GM11168 (cell line): ENCODE measurements around the gene TNS1.
"Not testable (repeated sequence)": the region's sequence is repeated elsewhere in the genome, so short reads cannot be mapped to it uniquely, and the experiment has no call there.

ENCODE experiments used
- in situ Hi-C: fragments of 300-500 bp; cut with MboI; formaldehyde crosslinking; loops from one replicate; pipeline ENCODE4 v1.12.0; 2022; ENCODE audit warnings: low sequenced_read_pairs; ENCODE audit not compliant: unreplicated experiment

TNS1 gene

GRCh38 chr2:218002845-218003180, at the start of gene TNS1:
TSS of gene TNS1 (minus strand) at chr2:218002995. CDS start at chr2:218002872, 123 bp downstream.
- in situ Hi-C loops, result no loop called here

DNA sequence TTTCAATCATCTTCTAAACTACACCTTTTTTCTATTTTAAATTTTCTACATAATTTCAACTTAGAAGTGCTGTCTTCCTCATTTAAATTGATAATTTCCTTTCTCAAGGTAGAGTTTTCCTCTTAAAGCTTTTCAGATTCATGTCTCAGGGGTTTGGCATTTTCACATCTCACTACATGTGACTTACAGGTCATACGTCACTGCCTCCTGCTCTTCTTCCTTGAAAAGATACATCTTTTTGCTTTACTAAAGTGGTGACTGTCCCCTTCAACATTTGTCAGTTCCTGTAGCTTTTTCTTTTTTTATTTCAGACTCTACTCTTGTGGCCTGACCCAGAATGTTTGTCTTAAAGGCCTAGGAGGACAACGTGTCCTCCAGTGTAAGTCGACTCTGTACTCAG, 49.1 kb upstream of the TNS1 start:
- in situ Hi-C loops, result no loop called here

GRCh38 chr2:218047536-218048225, 44.9 kb upstream of the TNS1 start:
- in situ Hi-C loops, result no loop called here

- in situ Hi-C loops, result no loop called here
These were observed 43.4 kb upstream of the TNS1 start for GRCh38 chr2:218046238-218046637.

- in situ Hi-C loops, result not testable (repeated sequence)
These were observed 41.8 kb upstream of the TNS1 start for GRCh38 chr2:218044599-218044998.

DNA sequence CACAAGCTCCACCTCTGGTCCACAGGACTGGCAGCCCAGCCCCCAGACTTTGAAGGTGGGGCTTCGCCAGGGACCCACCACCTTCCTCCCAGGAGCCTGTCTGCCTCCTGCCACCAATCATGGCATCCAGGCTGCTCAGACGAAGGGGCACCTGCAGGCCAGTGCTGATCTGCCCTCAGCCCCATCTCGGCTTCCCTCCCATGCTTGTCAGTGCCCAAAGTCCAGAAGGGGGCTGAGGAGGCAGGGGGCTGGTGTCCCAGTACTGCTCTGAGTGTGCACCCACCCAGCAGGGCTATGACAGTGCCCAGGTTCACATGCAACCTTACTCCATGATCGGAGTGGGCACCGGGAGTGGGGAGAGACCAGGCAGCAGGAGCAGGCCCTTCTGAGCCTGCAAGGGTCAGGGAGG, 40.9 kb upstream of the TNS1 start:
- in situ Hi-C loops, result no loop called here

- in situ Hi-C loops, result no loop called here
These were observed 40.3 kb upstream of the TNS1 start for GRCh38 chr2:218043100-218043499.

GRCh38 chr2:218041302-218042168, 38.7 kb upstream of the TNS1 start:
- in situ Hi-C loops, result no loop called here

DNA sequence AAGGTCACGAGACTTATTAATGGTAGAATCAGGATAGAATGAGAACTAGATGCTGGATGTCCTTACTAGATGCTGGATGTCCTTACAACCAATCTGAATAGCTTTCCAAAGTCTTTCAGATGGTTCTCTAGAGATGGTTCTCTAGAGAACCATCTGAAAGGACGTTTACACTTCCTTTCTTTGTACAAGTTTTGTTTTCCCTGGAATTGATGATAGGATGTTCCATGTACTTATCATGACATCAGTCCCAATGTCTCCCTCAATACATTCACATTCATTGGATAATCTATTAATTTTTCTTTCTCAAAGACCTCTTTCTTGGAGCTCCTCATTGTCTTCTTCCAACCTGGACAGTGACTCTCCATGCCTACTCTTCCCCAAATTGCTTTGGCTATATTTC, 38.1 kb upstream of the TNS1 start:
- in situ Hi-C loops, result no loop called here

GRCh38 chr2:218039171-218039570, 36.4 kb upstream of the TNS1 start:
- in situ Hi-C loops, result no loop called here

GRCh38 chr2:218036371-218036770, 33.6 kb upstream of the TNS1 start:
- in situ Hi-C loops, result no loop called here

- in situ Hi-C loops, result no loop called here
These were observed 32.8 kb upstream of the TNS1 start for GRCh38 chr2:218035463-218036100.

- in situ Hi-C loops, result not testable (repeated sequence)
These were observed 31.9 kb upstream of the TNS1 start for GRCh38 chr2:218034497-218035213.

DNA sequence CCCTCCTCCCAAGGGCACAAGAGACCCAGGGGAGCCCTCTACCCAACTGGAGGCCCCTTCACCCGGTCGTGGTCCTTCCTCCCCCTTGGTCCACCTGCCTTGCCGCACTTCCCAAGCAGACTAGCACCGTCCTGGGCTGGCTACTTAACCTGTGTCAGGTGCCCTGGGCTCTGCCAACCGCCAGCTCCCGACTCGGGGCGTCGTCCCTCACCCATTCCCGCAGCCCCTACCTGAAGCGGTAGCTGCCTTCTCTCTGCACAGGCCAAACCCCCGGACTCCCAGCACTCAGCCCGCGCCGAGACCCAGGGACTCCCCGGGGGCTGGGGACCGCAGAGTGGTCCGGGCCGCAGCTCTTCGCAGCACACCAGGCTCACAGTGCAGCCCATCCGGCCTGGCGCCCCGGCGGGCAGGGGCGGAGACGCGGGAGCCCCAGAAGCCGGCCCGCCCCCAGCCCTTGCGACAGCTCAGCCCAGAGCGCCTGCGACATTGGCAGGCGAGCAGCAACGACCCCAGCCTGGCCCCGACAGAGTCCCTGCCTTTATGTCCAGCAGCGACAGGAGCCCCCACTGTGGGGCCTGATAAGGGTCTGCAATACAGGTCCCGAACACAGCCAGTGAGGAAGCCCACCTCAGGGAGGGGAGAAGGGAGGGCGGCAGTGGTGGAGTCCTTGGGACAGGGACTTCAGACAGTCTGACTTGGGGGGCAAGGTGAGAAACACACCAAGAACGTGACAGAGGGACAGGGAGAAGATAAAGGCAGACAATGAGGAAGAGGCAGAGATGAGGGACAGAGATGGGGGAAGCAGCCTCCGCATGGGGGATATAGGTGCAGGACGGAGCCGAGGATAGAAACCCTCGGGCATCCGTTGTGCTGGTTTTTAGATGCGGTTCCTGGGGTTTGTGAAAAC, 31.0 kb upstream of the TNS1 start:
- in situ Hi-C loops, result no loop called here

- in situ Hi-C loops, result no loop called here
These were observed 30.4 kb upstream of the TNS1 start for GRCh38 chr2:218033208-218033589.

- in situ Hi-C loops, result no loop called here
These were observed 29.8 kb upstream of the TNS1 start for GRCh38 chr2:218032336-218033171.

GRCh38 chr2:218031771-218032257, 29.0 kb upstream of the TNS1 start:
- in situ Hi-C loops, result no loop called here

GRCh38 chr2:218031261-218031660, 28.5 kb upstream of the TNS1 start:
- in situ Hi-C loops, result no loop called here
